ENCODE results near the gene SEC61A2. TPM values are rescaled to one million over a fixed set of nuclear protein-coding genes. Genes with fewer than 3 reads are reported as not detected.

The SEC61A2 gene
- polyA plus RNA-seq, 2 of the 4 experiments (the other 2 are of a cell fraction): 16.5 to 23.2 TPM

DNA sequence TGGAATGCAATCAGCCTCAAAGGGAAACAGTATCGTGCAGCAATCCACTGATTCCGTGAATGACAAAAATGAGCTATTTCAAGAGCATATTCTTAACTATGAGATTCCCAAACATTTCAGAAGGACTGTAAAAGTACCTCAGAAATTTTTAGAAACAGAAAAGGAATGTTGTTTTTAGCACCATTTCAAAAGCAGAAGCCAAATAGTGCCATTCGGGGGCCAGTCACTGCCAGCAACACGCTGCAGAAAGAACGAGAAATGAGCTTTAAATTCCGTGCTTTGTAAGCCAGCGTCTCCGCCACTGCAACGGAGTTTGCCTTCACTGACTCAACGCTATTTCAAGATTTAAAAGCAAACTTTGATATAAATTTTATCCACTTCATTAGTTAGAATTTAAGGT, 59.9 kb downstream of the SEC61A2 start:
- ChIA-PET CTCF (no interaction called here), POLR2A (no interaction called here)
- ATAC-seq (no peak), DNase-seq (ENCODE audit: low read depth in 1 of 2, low spot score in 1 of 2) (no peak), FAIRE-seq (no peak)
- WGBS (ENCODE audit: missing lambda C conversion rate): 93% methylated on average over 10 of the region's 10 CpGs
- Histone ChIP-seq H3K4me1 (peaks cover 16% of the 10 kb centered on the region), H3K9me3 (no peaks in the 10 kb centered on the region), H3K4me3 (no peak overlapping the region), H3K27ac (no peak overlapping the region), H3K4me2 (no peak overlapping the region)
- TF ChIP-seq, protein P1, sequence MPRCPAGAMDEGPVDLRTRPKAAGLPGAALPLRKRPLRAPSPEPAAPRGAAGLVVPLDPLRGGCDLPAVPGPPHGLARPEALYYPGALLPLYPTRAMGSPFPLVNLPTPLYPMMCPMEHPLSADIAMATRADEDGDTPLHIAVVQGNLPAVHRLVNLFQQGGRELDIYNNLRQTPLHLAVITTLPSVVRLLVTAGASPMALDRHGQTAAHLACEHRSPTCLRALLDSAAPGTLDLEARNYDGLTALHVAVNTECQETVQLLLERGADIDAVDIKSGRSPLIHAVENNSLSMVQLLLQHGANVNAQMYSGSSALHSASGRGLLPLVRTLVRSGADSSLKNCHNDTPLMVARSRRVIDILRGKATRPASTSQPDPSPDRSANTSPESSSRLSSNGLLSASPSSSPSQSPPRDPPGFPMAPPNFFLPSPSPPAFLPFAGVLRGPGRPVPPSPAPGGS (IDR thresholded peaks at IDR 0.05): no peak
- TF ChIP-seq, protein P2, sequence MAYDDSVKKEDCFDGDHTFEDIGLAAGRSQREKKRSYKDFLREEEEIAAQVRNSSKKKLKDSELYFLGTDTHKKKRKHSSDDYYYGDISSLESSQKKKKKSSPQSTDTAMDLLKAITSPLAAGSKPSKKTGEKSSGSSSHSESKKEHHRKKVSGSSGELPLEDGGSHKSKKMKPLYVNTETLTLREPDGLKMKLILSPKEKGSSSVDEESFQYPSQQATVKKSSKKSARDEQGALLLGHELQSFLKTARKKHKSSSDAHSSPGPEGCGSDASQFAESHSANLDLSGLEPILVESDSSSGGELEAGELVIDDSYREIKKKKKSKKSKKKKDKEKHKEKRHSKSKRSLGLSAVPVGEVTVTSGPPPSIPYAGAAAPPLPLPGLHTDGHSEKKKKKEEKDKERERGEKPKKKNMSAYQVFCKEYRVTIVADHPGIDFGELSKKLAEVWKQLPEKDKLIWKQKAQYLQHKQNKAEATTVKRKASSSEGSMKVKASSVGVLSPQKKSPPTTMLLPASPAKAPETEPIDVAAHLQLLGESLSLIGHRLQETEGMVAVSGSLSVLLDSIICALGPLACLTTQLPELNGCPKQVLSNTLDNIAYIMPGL (CRISPR knock-in tag; IDR thresholded peaks at IDR 0.05; ENCODE audit: borderline replicate concordance): no peak
- TF ChIP-seq ZFP36 (IDR thresholded peaks at IDR 0.05; ENCODE audit: borderline replicate concordance, partially characterized antibody) (no peak), MYC (IDR thresholded peaks at IDR 0.05; ENCODE audit: borderline replicate concordance, low read length) (no peak), FOSB (CRISPR knock-in tag; IDR thresholded peaks at IDR 0.05) (no peak), POLR2AphosphoS2 (conservative IDR thresholded peaks at IDR 0.05; ENCODE audit: low read length) (no peak), CBX2 (IDR thresholded peaks at IDR 0.05; ENCODE audit: borderline replicate concordance, low read depth) (no peak)
- TF ChIP-seq, protein P3, sequence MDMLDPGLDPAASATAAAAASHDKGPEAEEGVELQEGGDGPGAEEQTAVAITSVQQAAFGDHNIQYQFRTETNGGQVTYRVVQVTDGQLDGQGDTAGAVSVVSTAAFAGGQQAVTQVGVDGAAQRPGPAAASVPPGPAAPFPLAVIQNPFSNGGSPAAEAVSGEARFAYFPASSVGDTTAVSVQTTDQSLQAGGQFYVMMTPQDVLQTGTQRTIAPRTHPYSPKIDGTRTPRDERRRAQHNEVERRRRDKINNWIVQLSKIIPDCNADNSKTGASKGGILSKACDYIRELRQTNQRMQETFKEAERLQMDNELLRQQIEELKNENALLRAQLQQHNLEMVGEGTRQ (IDR thresholded peaks at IDR 0.05): no peak

DNA sequence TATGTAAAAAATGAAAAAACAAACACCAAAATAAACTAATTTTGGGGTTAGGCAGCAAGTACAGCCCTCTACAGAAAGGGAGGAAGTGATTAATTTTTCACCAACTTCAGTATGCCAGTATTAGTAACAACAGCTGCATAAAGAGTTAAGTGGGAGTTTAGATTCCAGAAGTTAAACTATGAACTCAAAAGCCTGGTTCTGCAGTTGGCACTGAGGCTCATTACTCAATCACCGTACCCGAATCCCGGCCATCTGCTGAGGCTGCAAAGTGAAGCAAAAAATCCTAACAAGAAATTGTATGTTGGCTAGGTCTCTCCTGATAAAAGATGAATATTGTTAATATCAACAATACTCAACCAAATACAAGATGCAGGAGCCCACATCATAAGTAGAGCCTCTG, 62.2 kb downstream of the SEC61A2 start:
- WGBS (ENCODE audit: missing lambda C conversion rate): 80% methylated on average over 3 of the region's 3 CpGs
- POLR2A ChIA-PET: no interaction called here
- Histone ChIP-seq H3K4me3 (no peak overlapping the region), H3K4me1 (peaks cover 17% of the 10 kb centered on the region), H3K27ac (no peak overlapping the region), H3K4me2 (no peak overlapping the region), H3K9me3 (no peaks in the 10 kb centered on the region)
- TF ChIP-seq JUNB (IDR thresholded peaks at IDR 0.05): no peak
- TF ChIP-seq HOXB5 (CRISPR knock-in tag; IDR thresholded peaks at IDR 0.05): no peak
- no peak for TF ChIP-seq KDM5A (IDR thresholded peaks at IDR 0.05)
- TF ChIP-seq, protein P1 (IDR thresholded peaks at IDR 0.05): no peak
- TF ChIP-seq EHMT2 (IDR thresholded peaks at IDR 0.05; ENCODE audit: low read depth): no peak
- TF ChIP-seq, protein P3 (IDR thresholded peaks at IDR 0.05): no peak
- no peak for ATAC-seq
- CTCF ChIA-PET: interaction anchor here (0.7 to 1.5 kb wide), 4 partner anchors 23 to 409 kb away, joined by 3 to 4 read pairs (median 4); no protein-coding TSS in a partner anchor
- no peak for FAIRE-seq
- no peak for DNase-seq (ENCODE audit: low read depth in 1 of 2, low spot score in 1 of 2)

DNA sequence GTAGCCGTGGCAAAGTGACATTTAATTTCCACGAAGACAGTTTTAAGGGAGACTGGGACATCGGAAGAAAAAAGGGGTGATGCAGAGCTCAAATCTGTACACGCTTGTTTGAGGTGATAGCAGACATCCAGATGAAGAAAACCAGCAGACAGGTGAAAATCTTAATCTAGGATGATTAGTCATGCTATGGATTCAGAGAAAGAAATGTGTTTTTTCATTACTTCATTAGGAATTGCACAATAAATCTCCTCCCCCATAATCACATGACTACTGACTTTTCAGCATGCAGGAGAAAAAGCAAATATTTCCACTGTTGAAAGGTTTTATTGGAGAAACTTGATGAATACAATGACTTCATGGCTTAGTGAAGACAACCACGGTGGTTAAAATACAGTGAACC, 63.7 kb downstream of the SEC61A2 start:
- TF ChIP-seq ZNF302 (CRISPR knock-in tag; IDR thresholded peaks at IDR 0.05): no peak
- no peak for TF ChIP-seq FOSL2 (IDR thresholded peaks at IDR 0.05)
- 0 out of 2 replicates have a peak, but pooled peaks have one; percentile 10 for TF ChIP-seq FOSL2 (CRISPR knock-in tag; IDR thresholded peaks at IDR 0.05)
- TF ChIP-seq EHF (CRISPR knock-in tag; IDR thresholded peaks at IDR 0.05): no peak
- TF ChIP-seq SMC3 (IDR thresholded peaks at IDR 0.05): no peak
- TF ChIP-seq CEBPB (IDR thresholded peaks at IDR 0.05): peak; percentile 52 to 61; a peak in 3 of 4 replicates
- FAIRE-seq: no peak
- ChIA-PET CTCF (interaction anchor here (0.6 to 1.0 kb wide), 4 partner anchors 10 to 1382 kb away, joined by 3 read pairs; no protein-coding TSS in a partner anchor), POLR2A (no interaction called here)
- 83% methylated on average over 5 of the region's 5 CpGs for WGBS (ENCODE audit: missing lambda C conversion rate)
- H3K27ac ChIP-seq: no peak overlapping the region
- H3K4me2 ChIP-seq: peak overlapping the region; percentile 84; the same call in 2 of the 3 replicates
- peaks cover 28% of the 10 kb centered on the region for H3K4me1 ChIP-seq
- DNase-seq (ENCODE audit: low read depth in 1 of 2, low spot score in 1 of 2): no peak
- ATAC-seq: no peak
- no peaks in the 10 kb centered on the region for H3K9me3 ChIP-seq
- no peak overlapping the region for H3K4me3 ChIP-seq
